HEK293T (cell line): ENCODE measurements around the gene AGFG2.
"Not testable (repeated sequence)": the region's sequence is repeated elsewhere in the genome, so short reads cannot be mapped to it uniquely, and the experiment has no call there.

Experiments used
- CTCF ChIA-PET: fragments of 350-600 bp; formaldehyde crosslinking; extraction: SDS; loops from one replicate; lab custom pipeline; 2021; ENCODE audit warnings: antibody characterized with exemption, inconsistent platforms; lab: Yijun Ruan, JAX
- POLR2A ChIA-PET: fragments of 350-600 bp; formaldehyde crosslinking; extraction: SDS; loops from one replicate; lab custom pipeline; 2020; ENCODE audit warnings: antibody characterized with exemption, inconsistent platforms; lab: Yijun Ruan, JAX
- DNase-seq: peaks from one replicate; pipeline ENCODE4 v3.0.0; 2012; ENCODE audit warnings: mixed read lengths; ENCODE audit errors: extremely low spot score
- ARNT ChIP-seq: fragments of 450-650 bp; IDR thresholded peaks from 2 replicates; pipeline ENCODE4 v1.6.1; 2017; ENCODE audit warnings: mild to moderate bottlenecking
- BHLHE40 ChIP-seq: fragments of 450-650 bp; IDR thresholded peaks from 2 replicates; pipeline ENCODE4 v1.6.1; 2016; ENCODE audit warnings: mild to moderate bottlenecking, moderate library complexity, borderline replicate concordance
- CTBP1 ChIP-seq: fragments of 450-650 bp; IDR thresholded peaks from 2 replicates; pipeline ENCODE4 v1.6.1; 2016; ENCODE audit warnings: borderline replicate concordance
- FOXA1 ChIP-seq: fragments of 450-650 bp; IDR thresholded peaks from 2 replicates; pipeline ENCODE4 v1.6.1; 2016; ENCODE audit warnings: mild to moderate bottlenecking
- FOXK2 ChIP-seq: fragments of 450-650 bp; IDR thresholded peaks from 2 replicates; pipeline ENCODE4 v1.6.1; 2016; ENCODE audit warnings: mild to moderate bottlenecking
- FOXM1 ChIP-seq: fragments of 450-650 bp; IDR thresholded peaks from 2 replicates; pipeline ENCODE4 v1.6.1; 2017; ENCODE audit warnings: mild to moderate bottlenecking, borderline replicate concordance
- HDGF ChIP-seq: fragments of 450-650 bp; IDR thresholded peaks from 2 replicates; pipeline ENCODE4 v1.6.1; 2017; ENCODE audit warnings: antibody characterized with exemption, borderline replicate concordance
- L3MBTL2 ChIP-seq: fragments of 450-650 bp; conservative IDR thresholded peaks from 2 replicates; pipeline ENCODE4 v1.6.1; 2016; ENCODE audit warnings: mild to moderate bottlenecking
- LEF1 ChIP-seq: fragments of 450-650 bp; IDR thresholded peaks from 2 replicates; pipeline ENCODE4 v1.6.1; 2017; ENCODE audit warnings: mild to moderate bottlenecking, borderline replicate concordance
- NFRKB ChIP-seq: fragments of 450-650 bp; IDR thresholded peaks from 2 replicates; pipeline ENCODE4 v1.6.1; 2016; ENCODE audit warnings: mild to moderate bottlenecking, moderate library complexity
- PKNOX1 ChIP-seq: fragments of 450-650 bp; IDR thresholded peaks from 2 replicates; pipeline ENCODE4 v1.6.1; 2016
- SP1 ChIP-seq: fragments of 450-650 bp; IDR thresholded peaks from 2 replicates; pipeline ENCODE4 v1.6.1; 2017
- SUZ12 ChIP-seq: fragments of 450-650 bp; IDR thresholded peaks from 2 replicates; pipeline ENCODE4 v1.6.1; 2016; ENCODE audit warnings: mild to moderate bottlenecking
- TARDBP ChIP-seq: fragments of 450-650 bp; IDR thresholded peaks from 2 replicates; pipeline ENCODE4 v1.6.1; 2016
- ZNF384 ChIP-seq: fragments of 450-650 bp; IDR thresholded peaks from 2 replicates; pipeline ENCODE4 v1.6.1; 2016

AGFG2 gene

GRCh38 chr7:100520138-100520537 lies 18.9 kb upstream of the AGFG2 start:
- POLR2A ChIA-PET, result interaction anchor here (0.5 to 1.9 kb wide), 3 partner anchors 19 to 153 kb away, joined by 3 to 7 read pairs (median 3); partner anchors contain the start of genes AGFG2 and FBXO24
- CTCF ChIA-PET, result interaction anchor here (0.7 kb wide), 1 partner anchor 50 kb away, joined by 3 read pairs; no protein-coding TSS in a partner anchor
- no peak for TF ChIP-seq PKNOX1
- no peak for TF ChIP-seq FOXK2
- no peak for TF ChIP-seq FOXM1
- no peak for TF ChIP-seq L3MBTL2
- TF ChIP-seq BHLHE40, result no peak
- TF ChIP-seq SUZ12, result no peak

GRCh38 chr7:100521076-100521475 lies 17.9 kb upstream of the AGFG2 start:
- no peak for DNase-seq
- CTCF ChIA-PET, result no interaction called here
- TF ChIP-seq PKNOX1, result no peak
- no peak for TF ChIP-seq ARNT
- no peak for TF ChIP-seq CTBP1
- no peak for TF ChIP-seq HDGF
- TF ChIP-seq FOXM1, result no peak
- no peak for TF ChIP-seq ZNF384
- TF ChIP-seq LEF1, result no peak
- no peak for TF ChIP-seq BHLHE40
- TF ChIP-seq SP1, result no peak
- TF ChIP-seq TARDBP, result no peak
- TF ChIP-seq FOXK2, result no peak
- TF ChIP-seq NFRKB, result no peak
- no peak for TF ChIP-seq FOXA1
- TF ChIP-seq L3MBTL2, result no peak
- POLR2A ChIA-PET, result interaction anchor here (1.9 kb wide), 1 partner anchor 18 kb away, joined by 7 read pairs; the partner anchor contains the start of gene AGFG2

More at GRCh38 chr7:100520138-100520537, 18.9 kb upstream of the AGFG2 start:
- DNase-seq, result no peak

GRCh38 chr7:100521909-100522593 lies 17.0 kb upstream of the AGFG2 start:
- CTCF ChIA-PET, result not testable (repeated sequence)
- POLR2A ChIA-PET, result interaction anchor here (1.9 kb wide), 1 partner anchor 17 kb away, joined by 7 read pairs; the partner anchor contains the start of gene AGFG2

GRCh38 chr7:100523192-100523591 lies 15.8 kb upstream of the AGFG2 start:
- POLR2A ChIA-PET, DNase-seq, CTCF ChIA-PET: not testable (repeated sequence)

More at GRCh38 chr7:100521909-100522593, 17.0 kb upstream of the AGFG2 start:
- not testable (repeated sequence) for DNase-seq

- CTCF ChIA-PET, result interaction anchor here (0.6 kb wide), 1 partner anchor 246 kb away, joined by 5 read pairs; no protein-coding TSS in a partner anchor
- not testable (repeated sequence) for DNase-seq
- POLR2A ChIA-PET, result interaction anchor here (0.9 kb wide), 1 partner anchor 10 kb away, joined by 3 read pairs; no protein-coding TSS in a partner anchor
Observed at GRCh38 chr7:100528108-100528866, 10.7 kb upstream of the AGFG2 start.

- CTCF ChIA-PET, result no interaction called here
- DNase-seq, result no peak
- POLR2A ChIA-PET, result no interaction called here
- TF ChIP-seq CTBP1, result no peak
Observed at GRCh38 chr7:100532165-100533022, 6.6 kb upstream of the AGFG2 start.

- CTCF ChIA-PET, POLR2A ChIA-PET, DNase-seq: not testable (repeated sequence)
Observed at GRCh38 chr7:100535982-100536381, 3.0 kb upstream of the AGFG2 start.

GRCh38 chr7:100536695-100537094 lies 2.3 kb upstream of the AGFG2 start:
- POLR2A ChIA-PET, DNase-seq, CTCF ChIA-PET: not testable (repeated sequence)
